OCI-M2 (cell line): ENCODE data around the gene ISG20L2.

Experiments
- DNase-seq: peaks from one replicate; lab custom pipeline; 2025; ENCODE audit not compliant: unreplicated experiment; lab: John Stamatoyannopoulos, UW

The ISG20L2 gene

DNA sequence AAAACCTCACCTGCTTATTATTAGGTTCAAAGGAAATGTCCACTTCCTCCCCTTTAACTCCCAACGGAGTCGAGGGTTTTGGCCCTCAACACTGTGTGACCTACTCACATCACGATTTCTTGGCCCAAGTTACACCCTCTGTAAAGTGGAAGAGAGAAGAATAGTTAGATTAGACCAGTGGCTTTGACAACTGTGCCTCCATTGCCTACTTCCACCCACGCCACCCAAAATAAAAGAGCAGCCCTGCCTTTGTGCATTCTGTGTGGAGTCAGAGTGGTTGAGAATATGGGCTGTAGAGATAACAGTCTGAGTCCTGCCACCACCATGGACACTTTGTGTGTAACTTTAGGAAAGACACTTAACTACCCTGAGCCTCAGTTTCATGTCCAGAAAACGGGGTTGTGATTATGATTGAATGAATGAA is 27.0 kb upstream of the ISG20L2 start:
- DNase-seq: no peak

DNA sequence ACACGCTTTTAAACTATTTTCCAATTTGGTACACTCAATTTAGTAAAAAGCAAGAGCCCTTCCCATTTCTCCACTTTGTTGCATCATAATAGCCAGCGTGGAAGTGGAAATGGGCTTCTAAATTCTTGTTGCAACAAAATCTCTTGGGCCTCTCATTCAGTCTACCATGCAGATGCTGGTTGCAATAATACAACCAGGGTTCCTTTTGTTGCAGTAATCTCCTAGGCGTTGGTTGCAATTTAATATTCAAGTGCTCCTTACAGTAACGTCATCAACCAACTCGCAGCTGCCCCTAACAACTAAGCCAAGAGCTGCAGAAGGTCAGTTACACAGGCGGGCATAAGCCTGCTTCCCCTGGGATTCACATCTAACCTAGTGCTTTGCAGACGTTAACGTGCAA is 25.7 kb upstream of the ISG20L2 start:
- DNase-seq: no peak

DNA sequence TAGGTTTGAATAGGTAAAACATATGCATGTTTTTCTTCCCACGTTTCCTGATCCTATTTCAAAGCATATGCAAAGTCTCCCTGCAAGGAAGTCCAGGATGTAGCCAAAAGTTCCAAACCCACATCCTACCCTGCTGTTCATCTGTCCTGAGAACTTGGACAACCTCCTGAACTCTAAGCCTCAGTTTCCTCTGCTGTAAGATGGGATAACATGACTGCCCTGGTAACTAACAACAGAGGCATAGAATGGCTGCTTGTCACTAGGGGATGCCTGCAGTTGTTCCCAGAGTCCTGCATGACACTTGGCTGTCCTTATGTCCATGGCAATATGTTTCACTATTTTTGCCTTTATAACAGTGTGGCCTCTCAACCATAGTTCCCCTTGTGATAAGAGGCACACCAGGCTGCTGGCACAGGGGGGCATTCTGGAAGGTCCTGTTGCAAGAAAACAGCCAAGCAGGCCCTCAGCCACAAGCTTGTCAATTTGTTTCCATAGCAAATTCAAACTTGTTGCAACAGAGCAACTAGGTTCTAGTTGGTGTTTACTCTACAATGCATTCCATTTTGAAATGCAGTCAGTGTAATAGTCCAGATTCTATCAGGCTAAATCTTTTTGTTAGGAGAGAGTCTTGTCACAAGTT is 24.4 kb upstream of the ISG20L2 start:
- no peak for DNase-seq

DNA sequence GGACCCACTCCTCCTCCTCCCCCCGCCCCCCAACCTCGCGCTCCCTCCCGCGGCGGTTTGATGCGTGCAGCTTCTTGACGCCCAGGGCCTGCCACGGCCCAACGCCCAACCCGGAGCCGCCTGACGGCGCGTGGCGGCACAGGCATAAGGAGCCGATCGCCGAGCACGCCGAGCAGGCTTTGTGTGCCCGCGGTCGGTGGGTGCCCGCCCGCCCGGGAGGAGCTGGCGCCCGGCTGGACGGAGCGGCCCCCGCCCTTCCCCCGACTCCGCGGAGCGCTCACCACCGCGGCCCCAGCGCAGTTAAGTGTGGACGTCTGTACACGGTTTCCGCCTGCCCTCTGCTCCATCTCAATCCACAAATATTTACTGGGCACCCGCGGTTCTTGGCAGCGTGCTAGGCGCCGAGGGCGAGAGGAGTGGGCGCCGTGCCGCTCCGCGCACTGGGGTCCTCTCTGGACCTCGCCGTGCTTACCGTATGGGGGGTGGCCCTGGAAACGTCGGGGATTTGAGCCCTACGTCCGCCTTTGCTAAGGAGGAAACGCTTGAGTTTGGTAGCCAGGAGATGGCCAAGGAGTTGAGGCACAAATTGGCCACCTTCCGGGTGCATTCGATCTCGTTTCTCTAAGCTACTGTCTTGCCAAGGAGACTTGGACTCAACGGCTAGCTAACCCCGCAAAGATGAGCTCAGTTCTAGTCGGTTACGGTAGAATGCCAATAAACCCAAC is 23.4 kb upstream of the ISG20L2 start:
- DNase-seq: no peak

DNA sequence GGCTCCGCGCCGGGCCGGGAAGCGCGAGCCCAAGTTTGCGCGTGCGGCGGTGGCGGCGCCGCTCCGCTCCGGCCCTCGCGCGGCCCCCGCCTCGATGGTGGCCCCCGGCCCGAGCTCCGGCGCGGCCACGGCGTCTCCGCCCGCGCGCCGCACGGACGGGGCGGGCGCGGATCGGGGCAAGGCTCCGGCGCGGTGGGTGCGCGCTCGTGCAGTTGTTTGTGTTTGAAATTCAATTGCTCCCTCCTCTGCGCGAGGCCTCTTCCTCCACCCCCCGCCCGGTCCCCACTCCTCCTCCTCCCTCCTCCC is 22.8 kb upstream of the ISG20L2 start, which contains the start of gene HDGF:
TSS of gene HDGF (minus strand) at position 225 of the 306 bp plus-strand sequence. CDS start 246 bp downstream, outside the sequence.
- DNase-seq: no peak

DNA sequence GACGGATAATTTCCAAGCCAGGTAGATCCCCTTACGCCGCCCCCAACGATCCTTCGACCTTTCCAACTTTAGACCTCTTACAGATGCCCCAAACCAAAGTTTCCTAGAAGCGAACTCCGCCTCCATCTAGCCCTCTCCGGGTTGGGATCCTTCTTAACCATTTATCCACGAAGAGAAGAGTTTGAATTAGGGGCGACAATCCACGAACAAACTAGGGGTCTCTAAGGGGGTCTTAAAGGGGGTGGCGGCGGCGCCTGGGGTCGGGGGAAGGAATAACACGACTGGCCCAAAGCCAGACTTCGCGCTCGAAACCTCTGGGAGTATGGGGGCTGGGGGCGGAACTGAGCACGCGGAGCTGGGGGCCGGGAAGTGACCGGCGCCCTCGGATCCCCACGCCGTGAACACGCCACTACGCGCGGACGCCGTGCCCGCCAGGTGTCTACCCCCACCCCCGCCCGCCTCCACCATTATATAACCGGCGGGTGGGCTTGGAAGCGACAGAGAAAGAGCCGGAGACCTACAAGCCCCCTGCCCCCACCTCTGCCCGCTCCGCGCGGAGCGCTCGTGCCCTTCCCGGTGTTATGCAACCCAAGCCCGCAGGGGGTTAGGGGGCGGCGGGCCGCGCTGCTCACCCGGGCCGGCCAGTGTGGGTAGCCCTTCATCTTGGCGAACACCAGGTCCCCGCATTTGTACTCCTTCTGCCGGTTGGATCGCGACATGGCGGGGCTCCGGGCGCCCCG is 22.3 kb upstream of the ISG20L2 start:
- DNase-seq: no peak

DNA sequence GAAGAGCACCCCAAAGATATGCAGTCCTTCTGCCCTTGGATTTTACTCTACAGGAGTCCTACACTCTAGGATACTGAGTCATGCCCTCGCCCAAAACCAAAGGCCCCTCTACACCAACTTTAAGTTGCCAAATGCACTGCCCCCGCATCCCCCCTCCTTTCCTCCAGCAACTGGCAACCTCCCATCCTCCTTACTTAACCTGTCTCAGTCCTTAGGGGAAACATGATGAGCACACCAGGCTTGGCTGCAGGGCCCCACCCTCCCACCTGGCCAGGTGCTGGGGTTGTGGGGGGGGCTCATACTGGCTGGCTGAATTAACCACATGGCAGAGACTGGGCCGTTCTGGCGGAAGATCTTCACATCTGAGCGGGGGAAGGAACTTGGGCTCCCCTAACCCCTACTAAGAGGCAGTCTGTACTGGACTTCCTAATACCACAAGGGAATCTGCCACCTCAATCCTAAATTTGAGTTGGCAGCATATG is 21.7 kb upstream of the ISG20L2 start:
- no peak for DNase-seq

DNA sequence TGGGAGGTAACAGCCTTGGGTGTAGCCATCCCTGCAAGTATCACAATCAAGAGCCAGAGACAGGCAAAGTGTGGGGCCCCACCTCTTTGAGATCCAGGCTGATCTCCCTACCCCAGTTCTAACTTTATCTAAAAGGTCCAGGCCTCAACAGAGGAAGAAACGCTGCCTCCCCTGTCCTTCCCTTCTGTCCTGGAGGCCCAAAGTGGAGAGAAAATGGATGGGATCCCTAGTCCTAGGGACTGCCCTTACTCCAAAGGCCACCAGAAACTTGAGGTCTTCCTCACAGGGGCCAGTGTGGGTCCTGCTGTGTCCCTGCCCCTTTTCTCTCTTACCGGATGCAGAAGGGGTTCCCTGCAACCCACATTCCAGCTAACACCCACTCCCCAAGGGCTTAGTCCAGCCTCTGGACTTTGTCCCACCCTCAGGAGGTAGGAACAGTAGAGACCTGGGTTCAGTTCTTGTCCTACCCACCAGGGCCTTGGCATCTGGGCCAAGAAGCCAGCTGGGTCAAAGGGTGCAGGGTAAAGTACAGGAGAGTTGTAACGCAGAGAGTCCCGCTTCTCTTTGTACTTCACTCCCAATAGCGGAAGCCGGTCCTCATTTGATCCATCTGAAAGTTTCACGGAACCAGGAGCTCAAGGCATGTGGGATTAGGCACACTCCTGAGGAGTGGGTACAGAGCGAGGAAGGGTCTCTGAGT is 21.0 kb upstream of the ISG20L2 start:
- DNase-seq: no peak

DNA sequence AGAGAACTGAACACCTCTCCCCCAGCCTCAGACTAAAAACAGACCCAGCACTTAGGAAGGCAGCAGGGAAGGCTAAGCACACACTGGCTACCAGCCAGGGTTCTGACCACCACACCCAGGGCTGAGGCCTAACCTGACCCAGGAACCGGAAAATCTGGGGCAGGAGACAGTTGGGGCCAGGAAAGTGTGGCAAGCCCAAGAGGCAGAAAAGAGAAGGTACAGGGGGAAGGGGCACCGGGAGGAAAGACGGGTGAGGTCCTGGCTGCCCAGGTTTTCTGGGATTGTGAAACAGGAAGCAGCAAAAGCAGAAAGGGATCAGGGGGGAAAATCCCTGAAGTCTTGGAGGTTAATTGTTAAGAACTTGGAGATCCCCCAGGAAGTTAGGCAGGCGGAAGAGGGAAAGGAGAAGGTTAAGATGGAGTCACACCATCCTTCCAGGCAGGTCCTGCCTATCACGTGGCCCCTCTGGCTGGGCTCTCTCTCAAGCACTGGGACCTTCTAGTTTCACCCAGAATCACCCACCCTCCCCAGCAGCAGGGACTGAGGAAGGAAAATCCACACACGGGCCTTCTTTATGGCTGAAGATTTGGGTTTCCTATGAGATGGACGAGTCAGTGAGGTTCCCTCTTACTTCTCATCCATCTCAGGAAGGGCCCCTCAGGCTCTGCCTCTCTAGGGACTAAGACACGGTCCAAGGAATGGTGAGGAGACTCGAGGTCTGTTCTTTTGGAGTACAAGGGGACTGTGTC is 20.3 kb upstream of the ISG20L2 start:
- DNase-seq: no peak

DNA sequence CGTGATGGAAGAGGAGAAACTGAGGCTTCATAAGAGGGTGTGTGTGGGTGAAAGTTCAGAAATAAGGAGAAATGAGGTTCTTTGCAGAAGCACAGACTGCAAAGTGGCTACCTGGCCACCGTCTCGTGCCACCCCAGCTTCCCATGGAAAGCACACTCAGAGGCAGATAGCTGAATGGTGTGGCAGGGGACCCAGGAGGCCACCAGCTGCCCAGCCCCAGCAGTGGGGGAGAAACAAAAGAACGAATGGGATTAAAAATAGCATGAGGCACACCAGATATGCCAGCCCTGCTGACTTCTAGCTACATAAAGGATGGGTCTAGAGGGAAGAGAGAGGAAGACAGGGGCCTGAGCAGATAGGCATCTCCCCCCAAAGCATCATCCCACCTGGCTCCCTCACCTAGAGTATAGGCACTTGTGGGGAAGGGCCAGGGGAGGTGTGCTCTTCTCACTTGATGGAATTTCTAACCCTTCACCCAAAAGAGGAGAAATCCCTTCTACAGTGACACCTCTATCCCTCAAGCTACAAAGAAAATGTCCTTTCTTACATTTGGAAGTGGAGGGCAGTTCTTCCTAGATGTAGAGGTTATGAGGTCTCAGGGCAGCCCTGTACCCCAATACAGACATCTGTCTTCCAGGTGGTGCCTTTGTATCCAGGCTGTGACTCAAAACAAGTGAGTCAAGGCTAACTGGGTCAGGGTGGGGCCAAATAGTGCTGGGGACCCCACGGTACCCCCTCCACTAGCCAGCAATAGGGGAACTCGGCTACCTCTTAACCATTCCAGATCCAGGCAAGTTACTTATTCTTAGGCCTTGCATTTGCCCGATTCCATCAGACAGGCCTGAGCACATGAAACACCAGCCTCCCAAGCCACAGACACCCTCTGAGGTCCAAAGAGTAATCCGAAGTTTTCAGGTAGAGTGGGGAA is 19.4 kb upstream of the ISG20L2 start:
- DNase-seq: no peak

DNA sequence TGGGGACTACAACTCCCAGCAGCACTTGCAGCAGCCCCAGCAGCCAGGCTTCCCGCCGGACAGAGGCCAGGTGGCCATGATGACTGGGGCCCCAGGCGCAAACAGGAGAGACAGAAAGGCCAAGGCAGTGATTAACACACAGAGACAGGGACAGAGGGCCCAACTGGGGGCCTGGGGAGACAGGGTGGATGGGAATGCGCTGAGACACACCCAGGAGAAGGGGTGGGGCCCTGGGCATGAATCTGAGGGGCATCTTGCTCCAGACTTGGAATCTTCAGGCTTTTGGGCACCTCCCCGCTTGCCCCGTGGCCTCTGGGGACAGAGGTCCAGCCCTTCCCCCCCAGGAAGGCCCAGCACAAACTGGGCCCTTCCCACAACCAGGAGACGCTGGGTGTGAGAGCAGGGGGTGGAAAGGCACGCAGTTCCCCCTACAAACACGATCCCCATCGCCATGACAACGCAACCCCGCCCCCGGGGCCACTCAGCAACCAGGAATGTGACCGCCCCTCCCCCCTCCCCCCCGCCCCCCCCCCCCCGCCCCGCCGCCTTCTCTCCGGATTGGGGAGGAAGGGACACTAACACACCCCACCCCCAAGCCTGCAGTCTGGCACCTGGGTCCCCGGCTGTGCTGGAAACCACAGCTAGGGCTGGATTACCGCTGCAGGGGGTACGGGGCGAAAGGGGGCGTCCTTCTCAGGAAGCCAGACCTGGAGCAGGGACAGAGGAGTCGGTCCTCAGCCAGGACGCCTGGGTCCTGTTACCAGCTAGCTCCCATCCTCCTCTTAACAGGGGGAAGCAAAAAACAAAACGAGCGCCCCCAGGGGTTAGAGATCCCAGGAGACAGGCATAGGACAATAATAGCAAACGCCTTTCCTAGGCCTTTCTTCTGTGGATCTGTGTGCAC is 18.4 kb upstream of the ISG20L2 start:
- no peak for DNase-seq

DNA sequence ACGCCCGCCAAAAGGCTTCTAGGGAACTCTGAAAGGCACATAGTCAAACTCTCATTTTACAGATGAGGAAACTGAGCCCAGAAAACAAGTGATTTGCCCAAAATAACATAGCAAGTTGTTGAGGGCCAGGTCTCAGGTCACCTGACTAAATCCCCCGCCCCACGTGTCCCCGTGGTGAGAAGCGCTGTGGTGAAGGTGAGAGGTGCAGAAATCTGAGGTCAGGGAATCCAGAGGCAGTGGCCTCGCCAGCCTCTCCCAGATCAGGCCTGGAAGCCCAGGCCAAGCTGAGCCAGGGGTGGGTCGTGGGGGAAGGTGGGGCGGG is 17.8 kb upstream of the ISG20L2 start:
- DNase-seq: no peak

DNA sequence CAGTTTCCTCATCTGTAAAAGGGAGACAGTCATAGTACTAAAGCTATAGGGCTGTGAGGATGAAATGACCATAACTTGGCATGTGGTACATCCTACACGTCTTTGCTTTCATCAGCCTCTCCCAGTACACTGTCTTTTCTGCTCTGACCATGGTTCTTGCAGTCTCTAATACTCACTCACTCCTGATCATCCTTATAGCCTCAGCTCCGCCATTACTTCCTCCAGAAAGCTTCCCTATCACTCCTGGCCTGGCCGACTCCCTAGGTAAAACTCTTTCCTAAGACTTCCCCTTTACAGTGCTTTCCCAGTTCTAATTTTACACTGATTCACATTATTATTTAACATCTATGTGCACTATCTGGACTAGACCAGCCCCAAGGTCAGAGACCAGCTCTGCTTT is 17.3 kb upstream of the ISG20L2 start:
- no peak for DNase-seq

DNA sequence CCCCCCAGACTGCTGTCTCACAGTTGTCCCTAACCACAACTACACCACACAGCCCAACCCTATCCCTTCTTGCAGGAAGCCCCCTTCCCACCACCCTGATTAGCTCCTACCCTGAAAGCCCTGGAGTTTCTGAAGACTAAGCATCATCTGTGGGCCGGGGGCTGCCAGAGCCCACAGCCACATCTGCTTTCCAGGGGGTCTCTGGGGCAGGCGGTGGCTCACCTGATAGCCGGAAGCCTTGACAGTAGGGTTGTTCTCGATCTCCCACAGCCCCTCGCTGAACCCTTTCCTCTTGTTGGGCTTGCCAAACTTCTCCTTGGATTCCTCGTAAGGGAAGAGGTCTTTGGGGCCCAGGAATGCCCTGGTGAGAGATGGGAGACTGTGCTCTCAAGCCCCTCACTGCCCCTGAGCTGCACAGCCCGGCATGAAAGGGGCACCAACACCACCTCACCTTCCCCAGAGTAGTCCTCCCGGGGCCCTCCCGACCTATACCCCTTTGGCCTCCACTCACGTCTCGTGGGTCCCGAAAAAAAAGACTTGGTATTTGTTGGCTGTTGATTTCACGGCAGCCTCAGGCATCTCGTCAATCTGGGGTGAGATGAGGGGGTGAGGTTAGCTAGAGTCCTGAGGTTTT is 16.3 kb upstream of the ISG20L2 start:
- DNase-seq: no peak

DNA sequence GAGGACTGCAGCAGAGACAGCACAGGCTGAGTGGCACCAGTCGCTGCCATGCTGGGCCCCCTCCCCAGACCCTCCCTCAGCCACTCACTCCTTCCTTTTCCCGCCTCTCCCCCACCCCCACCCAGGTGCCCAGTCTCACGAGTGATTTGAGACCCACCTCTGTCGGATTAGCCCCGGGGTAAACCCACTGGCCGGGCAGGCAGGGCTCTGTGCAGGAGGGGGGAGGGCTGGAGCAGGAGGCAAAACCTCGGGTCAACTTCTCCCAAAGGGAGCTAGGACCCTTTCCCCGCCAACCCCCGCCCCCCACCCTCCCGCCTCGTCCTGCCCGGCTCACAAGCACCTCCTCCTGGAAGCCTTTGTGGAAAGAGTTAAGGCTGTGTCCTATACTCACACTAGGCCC is 15.8 kb upstream of the ISG20L2 start:
- DNase-seq: no peak

DNA sequence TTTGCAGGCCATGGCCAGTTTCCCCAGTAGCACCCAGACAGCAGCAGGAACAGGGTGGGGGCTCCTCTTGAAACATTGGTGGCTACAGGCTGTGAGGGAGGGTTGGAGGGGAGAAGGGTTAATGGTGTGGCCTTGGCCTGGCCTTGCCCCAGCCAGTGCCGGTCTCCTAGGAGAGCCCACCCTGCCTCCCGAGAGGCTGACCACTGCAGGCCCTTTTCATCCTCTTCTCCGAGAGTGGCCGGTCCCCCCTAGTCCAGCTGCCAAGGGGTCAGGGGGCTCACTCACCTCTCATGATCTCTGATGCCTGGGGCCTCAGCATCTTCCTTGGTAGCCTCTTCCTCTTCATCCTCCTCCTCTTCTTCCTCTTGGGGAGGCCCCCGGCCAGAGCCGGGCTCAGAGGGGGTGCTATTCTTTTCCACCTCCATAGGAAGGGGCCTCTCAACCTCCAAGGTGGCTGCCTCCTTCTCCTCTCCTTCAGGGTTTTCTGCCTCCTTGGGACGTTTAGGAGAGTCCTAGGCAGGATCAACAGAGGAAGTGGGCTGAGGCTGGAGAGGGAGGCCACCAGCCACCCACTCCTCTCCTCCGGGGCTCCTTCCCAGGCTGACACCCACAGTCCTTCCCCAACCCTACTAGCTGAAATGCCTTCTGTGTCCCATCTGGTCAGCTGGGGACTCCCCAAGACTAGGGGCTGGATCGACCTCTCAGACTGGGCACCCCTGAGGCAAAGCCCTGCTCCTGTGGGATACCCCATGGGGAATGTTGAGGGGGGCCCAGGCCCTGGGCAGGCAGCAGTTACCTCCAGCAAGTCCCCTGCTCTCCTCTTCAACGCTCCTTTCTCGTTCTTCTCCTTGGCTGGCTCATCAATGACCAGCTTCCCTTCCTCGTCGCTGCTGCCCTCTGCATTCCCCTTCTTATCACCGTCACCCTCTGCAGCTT is 15.1 kb upstream of the ISG20L2 start:
- DNase-seq: no peak

DNA sequence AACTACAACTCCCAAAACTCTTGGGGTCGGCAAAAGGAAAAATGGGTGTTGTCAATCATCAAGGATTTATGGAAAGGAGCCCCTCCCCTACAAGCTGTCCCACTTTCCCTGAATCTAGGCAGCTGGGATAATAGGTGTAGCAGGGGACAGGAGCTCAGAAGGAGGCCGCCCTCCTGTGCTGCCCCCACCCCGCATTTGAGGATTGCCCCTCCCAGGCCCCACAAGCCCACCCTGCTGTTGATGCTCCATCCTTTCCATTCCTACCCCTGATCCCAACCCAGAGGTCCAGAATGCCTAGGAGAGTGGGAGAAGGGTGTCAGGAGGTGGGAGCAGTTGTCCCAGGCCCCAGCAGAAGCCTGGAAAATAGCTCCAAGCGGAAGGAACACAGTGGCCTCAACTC is 14.2 kb upstream of the ISG20L2 start:
- DNase-seq: no peak
